ENCODE results near the gene REPIN1.

The REPIN1 gene

GRCh38 chr7:150337179-150337578 is 31.4 kb upstream of the REPIN1 start:
- DNase-seq (ENCODE audit: low read depth), result no peak

- DNase-seq (ENCODE audit: low read depth), result no peak
Observed at GRCh38 chr7:150337659-150338081, 31.0 kb upstream of the REPIN1 start.

- no peak for DNase-seq (ENCODE audit: low read depth)
Observed at GRCh38 chr7:150338166-150338829, 30.3 kb upstream of the REPIN1 start.

- no peak for DNase-seq (ENCODE audit: low read depth)
Observed at GRCh38 chr7:150339409-150339809, 29.2 kb upstream of the REPIN1 start.

- DNase-seq (ENCODE audit: low read depth), result no peak
Observed at GRCh38 chr7:150340024-150340749, 28.4 kb upstream of the REPIN1 start.

GRCh38 chr7:150340875-150341262 is 27.8 kb upstream of the REPIN1 start:
- no peak for DNase-seq (ENCODE audit: low read depth)

GRCh38 chr7:150341263-150342120 is 27.1 kb upstream of the REPIN1 start, which contains the start of gene RARRES2:
Gene RARRES2 (minus strand): TSS chr7:150341629. CDS start chr7:150340609, 1,020 bp downstream.
- DNase-seq (ENCODE audit: low read depth), result no peak

GRCh38 chr7:150342121-150342408 is 26.6 kb upstream of the REPIN1 start:
- no peak for DNase-seq (ENCODE audit: low read depth)

- DNase-seq (ENCODE audit: low read depth), result no peak
Observed at GRCh38 chr7:150343225-150343624, 25.4 kb upstream of the REPIN1 start.

- DNase-seq (ENCODE audit: low read depth), result no peak
Observed at GRCh38 chr7:150344299-150344698, 24.3 kb upstream of the REPIN1 start.

GRCh38 chr7:150345012-150345411 is 23.6 kb upstream of the REPIN1 start:
- no peak for DNase-seq (ENCODE audit: low read depth)

GRCh38 chr7:150346922-150347321 is 21.7 kb upstream of the REPIN1 start:
- DNase-seq (ENCODE audit: low read depth), result no peak

- DNase-seq (ENCODE audit: low read depth), result no peak
Observed at GRCh38 chr7:150351587-150352194, 16.9 kb upstream of the REPIN1 start.

- no peak for DNase-seq (ENCODE audit: low read depth)
Observed at GRCh38 chr7:150355666-150356059, 13.0 kb upstream of the REPIN1 start.

GRCh38 chr7:150356265-150356897 is 12.2 kb upstream of the REPIN1 start:
- DNase-seq (ENCODE audit: low read depth), result no peak

- DNase-seq (ENCODE audit: low read depth), result peak; percentile 54
Observed at GRCh38 chr7:150357270-150357669, 11.4 kb upstream of the REPIN1 start.

GRCh38 chr7:150357771-150358427 is 10.7 kb upstream of the REPIN1 start:
- DNase-seq (ENCODE audit: low read depth), result no peak

- no peak for DNase-seq (ENCODE audit: low read depth)
Observed at GRCh38 chr7:150358433-150358832, 10.2 kb upstream of the REPIN1 start.

- no peak for DNase-seq (ENCODE audit: low read depth)
Observed at GRCh38 chr7:150358988-150359621, 9.5 kb upstream of the REPIN1 start.

- no peak for DNase-seq (ENCODE audit: low read depth)
Observed at GRCh38 chr7:150359622-150360362, 8.8 kb upstream of the REPIN1 start.

Data from T follicular helper cell (primary cell).